Pancreas (tissue), 10 donors: ENCODE results near the gene OPRD1. TPM values are rescaled to one million over a fixed set of nuclear protein-coding genes. Genes with fewer than 3 reads are reported as not detected.
"Not testable (repeated sequence)": the region's sequence is repeated elsewhere in the genome, so short reads cannot be mapped to it uniquely, and the experiment has no call there.

Experiments
- ATAC-seq, 4 donors: fragments of 200-7000 bp; cut with Tn5 transposase; one replicate each; pipeline versions ENCODE4 v1.8.0 to v1.9.1; 2020; ENCODE audit warnings: mild to moderate bottlenecking in 4 of 4, moderate library complexity in 4 of 4
- DNase-seq, 6 donors: peaks; one replicate each; pipeline ENCODE4 v3.0.0-alpha.2; 2020
- FAIRE-seq: peaks from 2 replicates; lab custom pipeline; 2012; peaks lifted over from hg19 to GRCh38; lab: Jason Lieb, UNC
- H3K27ac ChIP-seq, 4 donors: fragments of 200-600 bp; sonication (generic); 1 replicate in 3 of 4; 2 replicates in 1 of 4; pipeline versions ENCODE4 v1.5.0 to v1.8.0; 2020
- H3K27me3 ChIP-seq, 4 donors: fragments of 200-600 bp; one replicate each; pipeline ENCODE4 v1.8.0; 2021
- H3K36me3 ChIP-seq, 3 donors: fragments of 200-600 bp; sonication (generic) in 1 of 3; one replicate each; pipeline versions ENCODE4 v1.5.0 to v1.8.0; 2020 to 2021
- H3K4me1 ChIP-seq, 3 donors: fragments of 200-600 bp; one replicate each; pipeline ENCODE4 v1.8.0; 2021
- H3K4me3 ChIP-seq, 4 donors: fragments of 200-600 bp; sonication (generic) in 2 of 4; one replicate each; pipeline versions ENCODE4 v1.5.0 to v1.8.0; 2020 to 2021
- H3K9me3 ChIP-seq, 4 donors: fragments of 200-600 bp; one replicate each; pipeline ENCODE4 v1.8.0; 2021
- whole genome bisulfite sequencing, 2 donors: extraction: QIAGEN DNeasy Blood & Tissue Kit; methylation state at CpG; one replicate each; pipeline ENCODE4 v1.1.7; 2013; 5-methylcytosine and 5-hydroxymethylcytosine counted together
- intact Hi-C, 3 donors: fragments of 100-400 bp; cut with DNase I; formaldehyde crosslinking; loops; one replicate each; pipeline versions ENCODE4 v1.11.1 to v1.14.2; 2022
- polyA plus RNA-seq, 2 donors: library from polyadenylated mRNA; stranded (reverse); fragments of 200-250 nt; gene quantifications; one replicate each; pipeline ENCODE4 v1.2.3, GENCODE V29; 2013
- total RNA-seq, 6 donors: library from RNA; stranded (reverse); fragmentation: NEBNext Ultra II Directional in 4 of 6; extraction: Animal tissue kit (Norgen Biotek cat#: 25700) in 4 of 6; gene quantifications; one replicate each; pipeline versions ENCODE4 v1.2.1 to v1.2.4, GENCODE V29; 2021 to 2023
- TF ChIP-seq, protein P1 (sequence below), 4 donors: fragments of 200-600 bp; sonication (generic) in 3 of 4; IDR thresholded peaks; one replicate each; pipeline versions ENCODE4 v1.5.0 to v1.8.0; 2021; ENCODE audit warnings: antibody characterized with exemption in 4 of 4
- donor health status: healthy with polysubstance abuse.
- donor health status: DM: no; HTN: no; CAD: no; lungs with moderate emphysema.
- donor health status: DM: no; HTN: no; CAD: no.
- donor health status: control.
- donor health status: control.
- donor health status: Bipolar disorder and iron deficiency.
- donor health status: DM: yes; HTN: yes; CAD: no.
- donor health status: DM: no; HTN: no; CAD: no.
- donor health status: DM: no; HTN: no; CAD: no.
- donor health status: DM: yes; HTN: yes; CAD: no.

Gene OPRD1
- total and polyA plus RNA-seq, 8 donors = 0.03 to 0.76 (median 0.21) TPM

DNA sequence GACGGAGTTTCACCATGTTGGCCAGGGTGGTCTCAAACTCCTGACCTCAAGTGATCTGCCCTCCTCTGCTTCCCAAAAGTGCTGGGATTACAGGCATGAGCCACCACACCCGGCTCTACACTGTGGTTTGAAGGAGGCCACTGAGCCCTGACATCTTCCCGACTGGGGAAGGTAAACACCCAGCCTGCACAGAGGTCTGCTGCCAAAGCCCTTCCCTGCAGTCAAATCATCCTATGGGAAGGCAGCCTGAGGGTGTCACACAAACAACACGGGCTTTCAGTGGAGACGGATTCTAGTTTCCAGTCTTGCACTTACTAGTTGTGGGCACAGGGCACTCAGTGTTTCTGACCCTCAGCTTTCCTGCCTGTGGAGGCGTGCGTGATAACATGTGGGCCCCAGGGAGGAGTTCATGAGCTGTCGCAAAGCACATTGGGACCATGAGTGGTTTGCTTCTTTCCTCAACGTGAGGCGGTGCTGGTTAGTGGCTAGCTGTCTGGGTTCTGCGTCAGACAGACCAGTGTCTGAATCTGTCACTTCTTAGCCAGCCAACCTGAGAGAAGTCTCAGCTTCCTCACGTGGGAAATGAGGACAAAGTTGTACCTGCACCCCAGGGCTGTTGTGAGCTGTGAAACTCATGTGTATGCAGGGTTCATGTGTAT is 21.5 kb upstream of the OPRD1 start:
- 64 to 74% methylated on average over 12 of the region's 12 CpGs for WGBS, 2 donors
- intact Hi-C loops = loop anchor here in 1 of 3 donors (10.0 kb wide), 1 partner anchor 84 kb away; no protein-coding TSS in a partner anchor

DNA sequence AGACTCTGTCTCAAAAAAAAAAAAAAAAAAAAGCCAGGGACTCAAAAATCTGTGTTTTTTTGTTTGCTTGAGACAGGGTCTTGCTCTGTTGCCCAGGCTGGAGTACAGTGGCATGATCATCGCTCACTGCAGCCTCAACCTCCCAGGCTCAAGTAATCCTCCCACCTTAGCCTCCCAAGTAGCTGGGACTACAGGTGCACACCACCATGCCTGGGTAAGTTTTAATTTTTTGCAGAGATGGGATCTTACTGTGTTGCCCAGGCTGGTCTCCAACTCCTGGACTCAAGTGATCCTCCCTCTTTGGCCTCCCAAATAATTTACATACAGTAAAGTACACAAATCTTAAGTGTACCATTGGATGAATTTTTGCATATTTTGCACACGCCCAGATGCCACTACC is 20.0 kb upstream of the OPRD1 start:
- not testable (repeated sequence) for H3K9me3 ChIP-seq, H3K4me1 ChIP-seq, DNase-seq, FAIRE-seq, H3K27ac ChIP-seq, H3K27me3 ChIP-seq, H3K4me3 ChIP-seq, H3K36me3 ChIP-seq, ATAC-seq
- intact Hi-C loops = loop anchor here in 1 of 3 donors (10.0 kb wide), 1 partner anchor 83 kb away; no protein-coding TSS in a partner anchor
- WGBS, 2 donors = 82 to 83% methylated on average over 2 of the region's 2 CpGs

More for the DNA sequence above, 21.5 kb upstream of the OPRD1 start:
- no peaks in the 10 kb centered on the region for H3K36me3 ChIP-seq
- H3K27me3 ChIP-seq = no peaks in the 10 kb centered on the region
- no peak overlapping the region for H3K4me3 ChIP-seq
- TF ChIP-seq, protein P1, sequence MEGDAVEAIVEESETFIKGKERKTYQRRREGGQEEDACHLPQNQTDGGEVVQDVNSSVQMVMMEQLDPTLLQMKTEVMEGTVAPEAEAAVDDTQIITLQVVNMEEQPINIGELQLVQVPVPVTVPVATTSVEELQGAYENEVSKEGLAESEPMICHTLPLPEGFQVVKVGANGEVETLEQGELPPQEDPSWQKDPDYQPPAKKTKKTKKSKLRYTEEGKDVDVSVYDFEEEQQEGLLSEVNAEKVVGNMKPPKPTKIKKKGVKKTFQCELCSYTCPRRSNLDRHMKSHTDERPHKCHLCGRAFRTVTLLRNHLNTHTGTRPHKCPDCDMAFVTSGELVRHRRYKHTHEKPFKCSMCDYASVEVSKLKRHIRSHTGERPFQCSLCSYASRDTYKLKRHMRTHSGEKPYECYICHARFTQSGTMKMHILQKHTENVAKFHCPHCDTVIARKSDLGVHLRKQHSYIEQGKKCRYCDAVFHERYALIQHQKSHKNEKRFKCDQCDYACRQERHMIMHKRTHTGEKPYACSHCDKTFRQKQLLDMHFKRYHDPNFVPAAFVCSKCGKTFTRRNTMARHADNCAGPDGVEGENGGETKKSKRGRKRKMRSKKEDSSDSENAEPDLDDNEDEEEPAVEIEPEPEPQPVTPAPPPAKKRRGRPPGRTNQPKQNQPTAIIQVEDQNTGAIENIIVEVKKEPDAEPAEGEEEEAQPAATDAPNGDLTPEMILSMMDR (IDR thresholded peaks at IDR 0.05) = no peak
- DNase-seq (no peak), ATAC-seq (no peak), FAIRE-seq (no peak)
- H3K9me3 ChIP-seq = no peaks in the 10 kb centered on the region
- no peaks in the 10 kb centered on the region for H3K4me1 ChIP-seq
- no peak overlapping the region for H3K27ac ChIP-seq

DNA sequence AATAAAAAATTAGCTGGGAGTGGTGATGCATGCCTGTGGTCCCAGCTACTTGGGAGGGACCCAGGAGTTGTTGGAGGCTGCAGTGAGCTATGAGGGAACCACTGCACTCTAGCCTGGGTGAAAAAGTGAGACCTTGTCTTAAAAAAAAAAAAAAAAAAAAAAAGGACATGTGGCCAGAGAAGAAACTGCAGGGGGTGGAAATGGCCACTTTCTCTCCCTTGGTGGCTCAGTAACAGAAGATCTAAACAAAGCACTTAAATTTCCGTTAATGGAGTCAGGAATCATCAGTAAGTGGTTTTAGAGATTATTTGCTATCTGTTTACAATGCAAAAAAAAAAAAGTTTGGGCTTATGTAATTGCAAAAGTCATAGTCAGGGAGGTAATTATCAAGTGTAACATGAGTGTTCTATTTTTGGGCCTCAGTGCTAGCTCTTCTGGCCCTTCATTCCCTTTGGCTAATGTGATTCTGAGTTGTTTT is 19.3 kb upstream of the OPRD1 start:
- intact Hi-C loops = loop anchor here in 1 of 3 donors (10.0 kb wide), 1 partner anchor 82 kb away; no protein-coding TSS in a partner anchor
- Histone ChIP-seq H3K27ac (no peak overlapping the region), H3K4me1 (no peaks in the 10 kb centered on the region), H3K36me3 (no peaks in the 10 kb centered on the region), H3K9me3 (no peaks in the 10 kb centered on the region), H3K4me3 (no peak overlapping the region), H3K27me3 (no peaks in the 10 kb centered on the region)
- FAIRE-seq (no peak), DNase-seq (no peak), ATAC-seq (no peak)
- WGBS, 2 donors = 70 to 85% methylated on average over 1 of the region's 1 CpG
- TF ChIP-seq, protein P1 (IDR thresholded peaks at IDR 0.05) = peak in 1 of 4 donors; percentile 10

DNA sequence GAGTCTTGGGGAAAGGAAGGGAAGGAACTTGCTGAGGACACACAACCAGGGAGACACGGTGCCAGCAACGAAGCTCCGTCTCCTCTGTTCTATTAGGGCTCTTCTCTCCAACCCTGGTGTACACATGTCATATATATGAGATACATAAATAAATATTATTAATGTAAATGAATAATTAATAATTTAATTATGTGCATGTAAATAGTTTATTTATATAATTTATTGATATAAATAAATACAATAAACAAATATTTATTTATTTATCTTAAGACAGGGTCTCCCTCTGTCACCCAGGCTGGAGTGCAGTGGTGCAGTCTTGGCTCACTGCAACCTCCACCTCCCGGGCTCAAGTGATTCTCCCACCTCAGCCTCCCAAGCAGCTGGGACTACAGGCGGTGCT is 17.4 kb upstream of the OPRD1 start:
- ATAC-seq = not testable (repeated sequence)

DNA sequence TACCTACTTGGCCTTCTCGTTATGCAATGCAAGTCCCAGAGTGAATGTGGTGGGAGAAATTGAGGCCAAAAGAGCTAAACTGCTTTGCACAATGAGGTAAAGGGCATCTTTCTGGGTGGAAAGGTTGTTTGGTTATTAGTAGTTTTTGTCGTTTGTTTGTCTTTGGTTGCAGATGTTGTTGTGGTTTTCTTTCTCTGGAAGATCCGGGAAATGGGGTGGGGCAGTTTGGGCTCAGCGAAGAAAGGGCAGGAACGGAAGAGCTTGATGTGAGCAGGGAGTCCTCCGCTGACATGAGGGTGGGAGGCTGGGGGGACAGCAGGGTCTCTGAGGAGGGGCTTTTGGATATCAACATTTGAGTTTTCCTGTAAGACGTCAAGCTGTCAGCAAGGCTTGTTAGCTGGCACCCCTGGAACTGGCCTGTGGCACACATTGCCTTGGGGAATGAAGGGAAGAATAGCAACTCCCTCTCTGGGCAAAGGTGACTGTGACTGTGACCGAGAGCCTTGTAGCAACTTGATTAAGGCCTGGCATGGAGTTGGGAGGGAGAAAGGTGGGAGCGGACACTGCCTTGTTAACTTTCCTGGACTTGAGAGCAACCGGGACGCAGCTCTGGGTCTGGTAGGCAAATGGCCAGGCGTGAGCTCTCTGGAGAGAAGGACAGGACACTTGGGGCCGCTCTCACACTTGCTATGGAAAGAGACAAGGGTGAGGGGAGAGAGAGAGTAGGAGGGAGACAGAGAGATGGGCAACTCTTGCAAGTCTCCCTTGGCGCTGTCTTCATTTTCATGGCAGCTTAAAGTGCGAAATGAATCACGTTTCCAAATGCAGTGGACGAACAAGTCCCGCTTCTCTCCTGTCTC is 15.4 kb upstream of the OPRD1 start:
- H3K9me3 ChIP-seq = no peaks in the 10 kb centered on the region
- no peaks in the 10 kb centered on the region for H3K27me3 ChIP-seq
- H3K27ac ChIP-seq = no peak overlapping the region
- H3K4me1 ChIP-seq = no peaks in the 10 kb centered on the region
- WGBS, 2 donors = 62 to 67% methylated on average over 18 of the region's 18 CpGs
- TF ChIP-seq, protein P1 (IDR thresholded peaks at IDR 0.05) = no peak
- DNase-seq (no peak), FAIRE-seq (no peak), ATAC-seq (no peak)
- H3K36me3 ChIP-seq = no peaks in the 10 kb centered on the region
- H3K4me3 ChIP-seq = no peak overlapping the region
- intact Hi-C loops = loop anchor here in 1 of 3 donors (10.0 kb wide), 1 partner anchor 78 kb away; no protein-coding TSS in a partner anchor

More for the DNA sequence above, 17.4 kb upstream of the OPRD1 start:
- not testable (repeated sequence) for DNase-seq, H3K4me1 ChIP-seq, H3K4me3 ChIP-seq, H3K9me3 ChIP-seq, H3K27me3 ChIP-seq, H3K36me3 ChIP-seq, FAIRE-seq, H3K27ac ChIP-seq
- intact Hi-C loops = loop anchor here in 1 of 3 donors (10.0 kb wide), 1 partner anchor 80 kb away; no protein-coding TSS in a partner anchor
- WGBS, 2 donors = 83 to 93% methylated on average over 5 of the region's 5 CpGs
